Retinal pigment epithelial cell (primary cell): ENCODE data around the gene PDE9A.

Experiments used
- DNase-seq: peaks from one replicate; pipeline ENCODE4 v3.0.0-alpha.2; 2010; ENCODE audit warnings: low read depth
- H3K4me3 ChIP-seq: 2 replicates; pipeline ENCODE4 v1.5.1; 2011; ENCODE audit warnings: mild to moderate bottlenecking, low read length, control low read depth, moderate library complexity
- CTCF ChIP-seq: conservative IDR thresholded peaks from 2 replicates; pipeline ENCODE4 v1.5.1; 2011; ENCODE audit warnings: low read depth, low read length, control low read depth, inconsistent platforms

PDE9A gene

GRCh38 chr21:42660118-42660470, 6.7 kb downstream of the PDE9A start:
- no peak overlapping the region for H3K4me3 ChIP-seq
- DNase-seq: no peak
- TF ChIP-seq CTCF: no peak

- no peak for DNase-seq
- H3K4me3 ChIP-seq: no peak overlapping the region
- TF ChIP-seq CTCF: no peak
These were observed 8.4 kb downstream of the PDE9A start for GRCh38 chr21:42661688-42662429.

- H3K4me3 ChIP-seq: no peak overlapping the region
- TF ChIP-seq CTCF: no peak
- no peak for DNase-seq
These were observed 9.2 kb downstream of the PDE9A start for GRCh38 chr21:42662430-42663199.

DNA sequence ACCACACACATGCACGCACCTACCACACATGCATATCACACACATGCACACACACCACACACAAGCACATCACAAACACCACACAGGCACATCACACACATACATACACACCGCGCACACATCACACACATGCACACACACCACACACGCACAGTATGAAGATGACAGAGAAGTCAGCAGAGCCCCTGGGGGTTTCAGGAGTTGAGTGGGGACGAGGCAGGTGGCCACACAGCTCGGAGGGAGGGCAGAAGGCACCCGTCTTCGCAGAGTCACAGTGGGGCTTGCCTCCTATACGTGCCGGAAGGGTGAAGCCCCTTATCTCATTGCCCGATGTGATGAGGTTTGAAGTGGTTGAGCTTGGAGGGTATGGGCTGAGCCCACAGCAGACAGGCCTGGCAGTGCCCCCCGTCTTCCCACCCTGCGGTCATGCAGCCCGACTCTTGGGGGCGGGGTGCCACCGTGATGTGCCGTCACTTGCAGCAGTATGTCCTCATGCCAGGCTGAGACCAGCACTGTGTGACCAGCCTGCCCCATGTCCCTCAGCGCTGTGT, 9.9 kb downstream of the PDE9A start:
- no peak for DNase-seq
- no peak for TF ChIP-seq CTCF
- no peak overlapping the region for H3K4me3 ChIP-seq

DNA sequence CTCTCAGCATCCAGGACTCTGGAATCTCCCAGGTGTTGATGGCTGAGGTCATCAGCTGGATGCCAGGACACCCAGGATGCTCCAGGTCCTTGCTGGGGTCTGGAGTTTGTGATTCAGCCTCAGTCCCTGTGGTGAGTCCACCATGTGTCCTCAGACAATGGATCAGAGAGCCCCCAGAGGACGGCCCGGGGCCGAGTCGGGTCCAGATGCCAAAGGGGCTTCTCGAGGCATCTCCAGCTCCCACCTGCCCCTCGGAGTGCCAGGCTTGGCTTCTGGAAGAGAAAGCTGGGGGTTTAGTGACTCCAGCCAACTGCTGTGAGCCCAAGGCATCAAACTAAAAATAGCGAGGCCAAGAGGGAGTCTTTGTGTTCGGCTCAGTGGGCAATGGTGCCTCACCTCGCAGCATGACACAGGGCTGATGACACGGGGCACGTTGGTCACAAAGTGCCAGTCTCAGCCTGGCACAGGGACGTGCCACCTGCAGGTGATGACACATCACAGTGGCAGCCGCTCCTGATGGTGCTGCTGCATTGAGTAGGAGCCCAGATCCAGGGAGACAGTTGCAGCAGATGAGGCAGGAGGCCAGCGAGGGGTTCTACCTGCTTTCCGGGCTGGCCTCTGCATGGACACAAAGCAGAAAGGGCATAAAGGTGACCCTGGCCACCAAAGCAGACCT, 10.6 kb downstream of the PDE9A start:
- DNase-seq: no peak
- H3K4me3 ChIP-seq: no peak overlapping the region
- TF ChIP-seq CTCF: no peak

DNA sequence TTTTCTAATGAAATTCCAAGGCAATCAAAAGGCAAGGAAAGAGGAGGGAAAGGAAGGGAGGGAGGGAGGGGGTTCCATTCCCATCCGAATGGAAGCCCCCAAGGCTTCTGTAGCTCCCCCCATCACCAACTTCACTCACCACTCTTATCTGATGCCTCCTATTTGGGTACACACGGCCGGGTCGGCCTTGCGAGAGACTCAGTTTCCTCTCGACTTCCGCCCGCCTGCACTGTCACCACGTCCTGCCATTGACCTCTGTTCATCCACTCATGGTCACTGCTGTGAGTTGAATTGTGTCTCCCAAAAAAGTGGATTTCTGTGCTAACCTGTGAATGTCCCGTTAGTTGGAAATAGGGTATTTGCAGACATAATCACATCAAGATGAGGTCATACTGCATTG, 11.2 kb downstream of the PDE9A start:
- no peak overlapping the region for H3K4me3 ChIP-seq
- TF ChIP-seq CTCF: no peak
- DNase-seq: no peak
